Measurements from ENCODE around the gene CSAD. TPM values are rescaled to one million over a fixed set of nuclear protein-coding genes. Genes with fewer than 3 reads are reported as not detected.
A peak's percentile ranks its signal among the peaks of the same experiment; 100 is the strongest.

CSAD gene
- total and polyA plus RNA-seq, 2 donors (not counting 1 experiment from before 2014, with no cell fraction given), result 57.0 to 64.6 TPM

DNA sequence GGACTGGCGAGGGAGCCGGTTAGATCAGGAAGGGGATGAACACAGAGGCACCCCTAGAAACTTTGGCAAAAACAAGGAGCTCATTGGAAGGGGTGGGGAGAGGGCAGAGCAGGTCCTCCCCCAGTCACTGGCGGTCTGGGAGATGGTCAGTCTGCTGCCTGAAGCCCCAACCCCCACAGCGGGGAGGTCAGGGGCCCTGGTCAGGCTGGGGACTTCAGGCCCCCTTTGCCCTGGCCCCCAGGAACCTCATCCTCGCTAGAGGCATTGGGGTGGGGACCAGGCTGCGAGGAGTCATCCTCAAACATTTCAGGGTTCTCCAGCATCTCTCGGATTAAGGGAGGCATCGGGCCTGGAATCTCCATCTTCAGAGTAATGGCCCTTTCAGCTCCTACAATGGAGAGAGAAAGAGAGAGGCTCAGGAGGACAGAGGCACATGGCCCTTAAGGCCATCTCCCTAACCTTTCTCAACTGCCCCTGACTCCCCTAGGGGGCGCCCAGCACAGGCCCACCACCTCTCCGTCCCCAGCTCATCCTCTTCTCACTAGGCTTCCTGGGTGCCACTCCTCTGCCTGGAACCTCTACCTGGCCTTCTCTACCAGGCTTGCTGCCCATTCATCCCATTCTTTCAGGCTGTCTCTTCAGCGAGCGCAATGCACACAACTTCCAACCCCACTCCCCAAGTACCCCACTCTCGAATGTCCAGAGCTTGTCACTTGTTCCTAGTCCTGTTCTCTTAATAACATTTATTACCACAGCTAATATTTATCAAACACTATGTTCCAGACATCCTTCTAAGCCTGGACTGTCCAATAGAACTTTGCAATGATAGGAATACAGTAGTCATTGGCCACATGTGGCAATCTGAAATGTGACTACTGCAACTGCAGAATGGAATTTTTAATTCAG, 31.0 kb upstream of the CSAD start:
- TF ChIP-seq, protein P1, sequence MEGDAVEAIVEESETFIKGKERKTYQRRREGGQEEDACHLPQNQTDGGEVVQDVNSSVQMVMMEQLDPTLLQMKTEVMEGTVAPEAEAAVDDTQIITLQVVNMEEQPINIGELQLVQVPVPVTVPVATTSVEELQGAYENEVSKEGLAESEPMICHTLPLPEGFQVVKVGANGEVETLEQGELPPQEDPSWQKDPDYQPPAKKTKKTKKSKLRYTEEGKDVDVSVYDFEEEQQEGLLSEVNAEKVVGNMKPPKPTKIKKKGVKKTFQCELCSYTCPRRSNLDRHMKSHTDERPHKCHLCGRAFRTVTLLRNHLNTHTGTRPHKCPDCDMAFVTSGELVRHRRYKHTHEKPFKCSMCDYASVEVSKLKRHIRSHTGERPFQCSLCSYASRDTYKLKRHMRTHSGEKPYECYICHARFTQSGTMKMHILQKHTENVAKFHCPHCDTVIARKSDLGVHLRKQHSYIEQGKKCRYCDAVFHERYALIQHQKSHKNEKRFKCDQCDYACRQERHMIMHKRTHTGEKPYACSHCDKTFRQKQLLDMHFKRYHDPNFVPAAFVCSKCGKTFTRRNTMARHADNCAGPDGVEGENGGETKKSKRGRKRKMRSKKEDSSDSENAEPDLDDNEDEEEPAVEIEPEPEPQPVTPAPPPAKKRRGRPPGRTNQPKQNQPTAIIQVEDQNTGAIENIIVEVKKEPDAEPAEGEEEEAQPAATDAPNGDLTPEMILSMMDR (IDR thresholded peaks at IDR 0.05), result peak; percentile 45
- no peak for TF ChIP-seq EZH2 (IDR thresholded peaks at IDR 0.05; ENCODE audit: borderline replicate concordance, insufficient read depth, low read depth, low read length, poor library complexity, severe bottlenecking)
- peak; percentile 42 for DNase-seq
- H3K27me3 Mint-ChIP-seq, result no peaks in the 10 kb centered on the region

More for the DNA sequence above, 31.0 kb upstream of the CSAD start:
- WGBS (ENCODE audit: insufficient coverage), result 89% methylated on average over 10 of the region's 13 CpGs
- no peak overlapping the region for H3K9ac ChIP-seq (ENCODE audit: low read length)
- peak overlapping the region; percentile 54 for H3K27ac Mint-ChIP-seq
- ChIA-PET CTCF (interaction anchor here (1.1 to 17.1 kb wide), 21 partner anchors 8 to 297 kb away, joined by 3 to 721 read pairs (median 8); partner anchors contain the start of genes AAAS, CSAD, ESPL1 and ITGB7), POLR2A (interaction anchor here (0.7 to 4.1 kb wide), 2 partner anchors 9 to 42 kb away, joined by 3 to 21 read pairs; no protein-coding TSS in a partner anchor)
- no peak overlapping the region for H3K4me3 Mint-ChIP-seq
- H3K9me3 Mint-ChIP-seq (ENCODE audit: insufficient read depth), result no peaks in the 10 kb centered on the region
- H3K9me3 ChIP-seq (ENCODE audit: control extremely low read depth in 1 of 3, control insufficient read depth in 2 of 3, insufficient read depth in 1 of 3, low read length in 2 of 3), result no peaks in the 10 kb centered on the region
- no peak for ATAC-seq (ENCODE audit: low read depth)
- no peak overlapping the region for H3K4me2 ChIP-seq (replicated peaks; ENCODE audit: low read depth, low read length, poor library complexity, severe bottlenecking)
- peaks cover 69% of the 10 kb centered on the region for H3K4me1 Mint-ChIP-seq
- H3K36me3 ChIP-seq (replicated peaks in 1 of 2; ENCODE audit: control extremely low read depth in 1 of 2, control insufficient read depth in 1 of 2, extremely low read depth in 1 of 2, insufficient read depth in 2 of 2, low read length in 1 of 2), result peaks cover 0 to 17% of the 10 kb centered on the region in 2 experiments
- no peak overlapping the region for H3K4me3 ChIP-seq (ENCODE audit: control extremely low read depth in 1 of 5, extremely low read depth in 1 of 5, insufficient read depth in 1 of 5, low read depth in 2 of 5, low read length in 4 of 5)
- peaks cover 40% of the 10 kb centered on the region for H3K79me2 ChIP-seq (ENCODE audit: control insufficient read depth, insufficient read depth, low read length)
- no peaks in the 10 kb centered on the region for H3K27me3 ChIP-seq (replicated peaks in 1 of 4; ENCODE audit: control extremely low read depth in 1 of 4, control insufficient read depth in 3 of 4, insufficient read depth in 4 of 4, low read length in 3 of 4)
- peaks cover 54 to 66% of the 10 kb centered on the region in 2 donors for H3K4me1 ChIP-seq (ENCODE audit: control insufficient read depth in 2 of 2, insufficient read depth in 2 of 2, low read length in 2 of 2)
- H2AFZ ChIP-seq (ENCODE audit: insufficient read depth, low read depth, low read length, poor library complexity, severe bottlenecking), result no peak overlapping the region
- intact Hi-C loops (cut with micrococcal nuclease), result loop anchor here (2.0 kb wide), 1 partner anchor 113 kb away; no protein-coding TSS in a partner anchor
- H4K20me1 ChIP-seq (ENCODE audit: control insufficient read depth, insufficient read depth, low read length, poor library complexity, severe bottlenecking), result no peaks in the 10 kb centered on the region
- H3K27ac ChIP-seq (ENCODE audit: low read length in 2 of 2), result no peak overlapping the region
